ENCODE results near the gene ZNF280D.

The ZNF280D gene

GRCh38 chr15:56677271-56677670, 56.0 kb downstream of the ZNF280D start:
- no peak overlapping the region for H3K4me3 ChIP-seq (ENCODE audit: low read length)
- H3K4me1 ChIP-seq (ENCODE audit: insufficient read depth, low read length), result no peaks in the 10 kb centered on the region
- H3K9me3 ChIP-seq (ENCODE audit: low read length), result no peaks in the 10 kb centered on the region

GRCh38 chr15:56675930-56676329, 57.4 kb downstream of the ZNF280D start:
- H3K36me3 ChIP-seq (ENCODE audit: insufficient read depth, low read length), result no peaks in the 10 kb centered on the region
- no peaks in the 10 kb centered on the region for H3K4me1 ChIP-seq (ENCODE audit: insufficient read depth, low read length)
- no peak overlapping the region for H2AFZ ChIP-seq (ENCODE audit: low read depth, low read length)
- H3K27me3 ChIP-seq (ENCODE audit: insufficient read depth, low read length), result no peaks in the 10 kb centered on the region
- no peaks in the 10 kb centered on the region for H3K9me3 ChIP-seq (ENCODE audit: low read length)
- no peak overlapping the region for H3K4me3 ChIP-seq (ENCODE audit: low read length)

More at GRCh38 chr15:56677271-56677670, 56.0 kb downstream of the ZNF280D start:
- Histone ChIP-seq H2AFZ (ENCODE audit: low read depth, low read length) (no peak overlapping the region), H3K36me3 (ENCODE audit: insufficient read depth, low read length) (no peaks in the 10 kb centered on the region), H3K27me3 (ENCODE audit: insufficient read depth, low read length) (no peaks in the 10 kb centered on the region)

- Histone ChIP-seq H3K36me3 (ENCODE audit: insufficient read depth, low read length) (no peaks in the 10 kb centered on the region), H3K4me3 (ENCODE audit: low read length) (no peak overlapping the region)
Observed at GRCh38 chr15:56674857-56675256, 58.5 kb downstream of the ZNF280D start.

GRCh38 chr15:56672721-56673120, 60.6 kb downstream of the ZNF280D start:
- H3K36me3 ChIP-seq (ENCODE audit: insufficient read depth, low read length), result no peaks in the 10 kb centered on the region
- no peaks in the 10 kb centered on the region for H3K27me3 ChIP-seq (ENCODE audit: insufficient read depth, low read length)
- no peak overlapping the region for H2AFZ ChIP-seq (ENCODE audit: low read depth, low read length)
- no peaks in the 10 kb centered on the region for H3K4me1 ChIP-seq (ENCODE audit: insufficient read depth, low read length)
- peaks cover 3% of the 10 kb centered on the region for H3K9me3 ChIP-seq (ENCODE audit: low read length)
- no peak overlapping the region for H3K4me3 ChIP-seq (ENCODE audit: low read length)

More at GRCh38 chr15:56674857-56675256, 58.5 kb downstream of the ZNF280D start:
- no peaks in the 10 kb centered on the region for H3K4me1 ChIP-seq (ENCODE audit: insufficient read depth, low read length)
- no peak overlapping the region for H2AFZ ChIP-seq (ENCODE audit: low read depth, low read length)
- peaks cover 3% of the 10 kb centered on the region for H3K9me3 ChIP-seq (ENCODE audit: low read length)
- H3K27me3 ChIP-seq (ENCODE audit: insufficient read depth, low read length), result no peaks in the 10 kb centered on the region

- H3K9me3 ChIP-seq (ENCODE audit: low read length), result peaks cover 3% of the 10 kb centered on the region
- no peak overlapping the region for H3K4me3 ChIP-seq (ENCODE audit: low read length)
- no peaks in the 10 kb centered on the region for H3K4me1 ChIP-seq (ENCODE audit: insufficient read depth, low read length)
- H3K27me3 ChIP-seq (ENCODE audit: insufficient read depth, low read length), result no peaks in the 10 kb centered on the region
- no peaks in the 10 kb centered on the region for H3K36me3 ChIP-seq (ENCODE audit: insufficient read depth, low read length)
- no peak overlapping the region for H2AFZ ChIP-seq (ENCODE audit: low read depth, low read length)
Observed at GRCh38 chr15:56667517-56667916, 65.8 kb downstream of the ZNF280D start.

GRCh38 chr15:56660943-56661342, 72.4 kb downstream of the ZNF280D start:
- Histone ChIP-seq H3K9me3 (ENCODE audit: low read length) (no peaks in the 10 kb centered on the region), H3K4me3 (ENCODE audit: low read length) (no peak overlapping the region), H3K27me3 (ENCODE audit: insufficient read depth, low read length) (no peaks in the 10 kb centered on the region), H3K4me1 (ENCODE audit: insufficient read depth, low read length) (no peaks in the 10 kb centered on the region), H3K36me3 (ENCODE audit: insufficient read depth, low read length) (no peaks in the 10 kb centered on the region), H2AFZ (ENCODE audit: low read depth, low read length) (no peak overlapping the region)

GRCh38 chr15:56659197-56659596, 74.1 kb downstream of the ZNF280D start:
- Histone ChIP-seq H3K4me3 (ENCODE audit: low read length) (no peak overlapping the region), H3K27me3 (ENCODE audit: insufficient read depth, low read length) (no peaks in the 10 kb centered on the region), H3K4me1 (ENCODE audit: insufficient read depth, low read length) (peaks cover 5% of the 10 kb centered on the region), H2AFZ (ENCODE audit: low read depth, low read length) (no peak overlapping the region), H3K9me3 (ENCODE audit: low read length) (no peaks in the 10 kb centered on the region), H3K36me3 (ENCODE audit: insufficient read depth, low read length) (no peaks in the 10 kb centered on the region)

GRCh38 chr15:56654624-56655023, 78.7 kb downstream of the ZNF280D start:
- Histone ChIP-seq H3K27me3 (ENCODE audit: insufficient read depth, low read length) (no peaks in the 10 kb centered on the region), H3K36me3 (ENCODE audit: insufficient read depth, low read length) (no peaks in the 10 kb centered on the region), H3K9me3 (ENCODE audit: low read length) (no peaks in the 10 kb centered on the region), H3K4me3 (ENCODE audit: low read length) (no peak overlapping the region), H2AFZ (ENCODE audit: low read depth, low read length) (no peak overlapping the region), H3K4me1 (ENCODE audit: insufficient read depth, low read length) (peaks cover 18% of the 10 kb centered on the region)

- no peak overlapping the region for H2AFZ ChIP-seq (ENCODE audit: low read depth, low read length)
- no peaks in the 10 kb centered on the region for H3K9me3 ChIP-seq (ENCODE audit: low read length)
- H3K4me1 ChIP-seq (ENCODE audit: insufficient read depth, low read length), result peaks cover 18% of the 10 kb centered on the region
Observed at GRCh38 chr15:56654216-56654615, 79.1 kb downstream of the ZNF280D start.

GRCh38 chr15:56653787-56654186, 79.5 kb downstream of the ZNF280D start:
- Histone ChIP-seq H3K9me3 (ENCODE audit: low read length) (no peaks in the 10 kb centered on the region), H3K4me3 (ENCODE audit: low read length) (no peak overlapping the region), H3K27me3 (ENCODE audit: insufficient read depth, low read length) (no peaks in the 10 kb centered on the region), H2AFZ (ENCODE audit: low read depth, low read length) (no peak overlapping the region), H3K4me1 (ENCODE audit: insufficient read depth, low read length) (peaks cover 18% of the 10 kb centered on the region), H3K36me3 (ENCODE audit: insufficient read depth, low read length) (no peaks in the 10 kb centered on the region)

More at GRCh38 chr15:56654216-56654615, 79.1 kb downstream of the ZNF280D start:
- Histone ChIP-seq H3K36me3 (ENCODE audit: insufficient read depth, low read length) (no peaks in the 10 kb centered on the region), H3K4me3 (ENCODE audit: low read length) (no peak overlapping the region), H3K27me3 (ENCODE audit: insufficient read depth, low read length) (no peaks in the 10 kb centered on the region)

GRCh38 chr15:56653107-56653506, 80.2 kb downstream of the ZNF280D start:
- H3K4me1 ChIP-seq (ENCODE audit: insufficient read depth, low read length), result peaks cover 18% of the 10 kb centered on the region

GRCh38 chr15:56648311-56648710, 85.0 kb downstream of the ZNF280D start:
- Histone ChIP-seq H3K36me3 (ENCODE audit: insufficient read depth, low read length) (no peaks in the 10 kb centered on the region), H3K9me3 (ENCODE audit: low read length) (no peaks in the 10 kb centered on the region), H2AFZ (ENCODE audit: low read depth, low read length) (no peak overlapping the region), H3K4me3 (ENCODE audit: low read length) (no peak overlapping the region), H3K27me3 (ENCODE audit: insufficient read depth, low read length) (no peaks in the 10 kb centered on the region), H3K4me1 (ENCODE audit: insufficient read depth, low read length) (peaks cover 4% of the 10 kb centered on the region)

More at GRCh38 chr15:56653107-56653506, 80.2 kb downstream of the ZNF280D start:
- H3K27me3 ChIP-seq (ENCODE audit: insufficient read depth, low read length), result no peaks in the 10 kb centered on the region
- H2AFZ ChIP-seq (ENCODE audit: low read depth, low read length), result no peak overlapping the region
- H3K9me3 ChIP-seq (ENCODE audit: low read length), result no peaks in the 10 kb centered on the region
- no peak overlapping the region for H3K4me3 ChIP-seq (ENCODE audit: low read length)
- no peaks in the 10 kb centered on the region for H3K36me3 ChIP-seq (ENCODE audit: insufficient read depth, low read length)

GRCh38 chr15:56640549-56640948, 92.8 kb downstream of the ZNF280D start:
- no peaks in the 10 kb centered on the region for H3K36me3 ChIP-seq (ENCODE audit: insufficient read depth, low read length)
- H2AFZ ChIP-seq (ENCODE audit: low read depth, low read length), result no peak overlapping the region
- H3K27me3 ChIP-seq (ENCODE audit: insufficient read depth, low read length), result no peaks in the 10 kb centered on the region
- peaks cover 5% of the 10 kb centered on the region for H3K4me1 ChIP-seq (ENCODE audit: insufficient read depth, low read length)
- H3K9me3 ChIP-seq (ENCODE audit: low read length), result no peaks in the 10 kb centered on the region
- no peak overlapping the region for H3K4me3 ChIP-seq (ENCODE audit: low read length)

GRCh38 chr15:56640127-56640526, 93.2 kb downstream of the ZNF280D start:
- peaks cover 5% of the 10 kb centered on the region for H3K4me1 ChIP-seq (ENCODE audit: insufficient read depth, low read length)
- H3K4me3 ChIP-seq (ENCODE audit: low read length), result no peak overlapping the region
- no peaks in the 10 kb centered on the region for H3K27me3 ChIP-seq (ENCODE audit: insufficient read depth, low read length)
- no peak overlapping the region for H2AFZ ChIP-seq (ENCODE audit: low read depth, low read length)
- H3K36me3 ChIP-seq (ENCODE audit: insufficient read depth, low read length), result no peaks in the 10 kb centered on the region
- H3K9me3 ChIP-seq (ENCODE audit: low read length), result no peaks in the 10 kb centered on the region
